GM12875 (cell line): ENCODE data around the gene OR6K2.

Experiments used
- H3K4me3 ChIP-seq: one replicate; pipeline ENCODE4 v1.5.1; 2011; ENCODE audit warnings: low read depth, low read length, control low read depth
- TF ChIP-seq, protein P1 (sequence below): IDR thresholded peaks from 2 replicates; pipeline ENCODE4 v1.5.1; 2011; ENCODE audit warnings: low read depth, mild to moderate bottlenecking, control low read depth, inconsistent platforms, low read length, moderate library complexity, borderline replicate concordance; ENCODE audit not compliant: insufficient read depth

The OR6K2 gene, protein sequence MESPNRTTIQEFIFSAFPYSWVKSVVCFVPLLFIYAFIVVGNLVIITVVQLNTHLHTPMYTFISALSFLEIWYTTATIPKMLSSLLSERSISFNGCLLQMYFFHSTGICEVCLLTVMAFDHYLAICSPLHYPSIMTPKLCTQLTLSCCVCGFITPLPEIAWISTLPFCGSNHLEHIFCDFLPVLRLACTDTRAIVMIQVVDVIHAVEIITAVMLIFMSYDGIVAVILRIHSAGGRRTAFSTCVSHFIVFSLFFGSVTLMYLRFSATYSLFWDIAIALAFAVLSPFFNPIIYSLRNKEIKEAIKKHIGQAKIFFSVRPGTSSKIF

DNA sequence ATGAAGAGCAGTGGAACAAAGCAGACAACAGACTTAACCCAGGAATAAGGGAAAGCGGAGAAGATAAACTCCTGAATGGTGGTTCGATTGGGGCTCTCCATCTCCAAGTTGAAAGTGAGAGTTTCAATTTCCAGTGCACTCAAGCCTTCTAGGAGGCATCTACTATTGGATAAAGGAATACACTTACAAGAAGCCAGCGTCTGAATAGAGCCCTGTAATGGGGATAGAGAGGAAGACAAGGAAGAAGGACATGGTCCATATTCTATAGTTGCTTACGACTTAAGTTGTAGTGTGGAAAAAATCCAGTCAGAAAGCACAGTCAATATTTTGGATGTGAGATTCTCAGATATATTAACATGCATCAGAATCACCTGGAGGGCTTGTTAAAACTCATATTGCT is at the start of gene OR6K2:
OR6K2 (minus strand) TSS at position 101 of the 400 bp plus-strand sequence; CDS start at position 101, 0 bp downstream.
- no peak within 1 kb of the TSS for H3K4me3 ChIP-seq
- TF ChIP-seq, protein P1, sequence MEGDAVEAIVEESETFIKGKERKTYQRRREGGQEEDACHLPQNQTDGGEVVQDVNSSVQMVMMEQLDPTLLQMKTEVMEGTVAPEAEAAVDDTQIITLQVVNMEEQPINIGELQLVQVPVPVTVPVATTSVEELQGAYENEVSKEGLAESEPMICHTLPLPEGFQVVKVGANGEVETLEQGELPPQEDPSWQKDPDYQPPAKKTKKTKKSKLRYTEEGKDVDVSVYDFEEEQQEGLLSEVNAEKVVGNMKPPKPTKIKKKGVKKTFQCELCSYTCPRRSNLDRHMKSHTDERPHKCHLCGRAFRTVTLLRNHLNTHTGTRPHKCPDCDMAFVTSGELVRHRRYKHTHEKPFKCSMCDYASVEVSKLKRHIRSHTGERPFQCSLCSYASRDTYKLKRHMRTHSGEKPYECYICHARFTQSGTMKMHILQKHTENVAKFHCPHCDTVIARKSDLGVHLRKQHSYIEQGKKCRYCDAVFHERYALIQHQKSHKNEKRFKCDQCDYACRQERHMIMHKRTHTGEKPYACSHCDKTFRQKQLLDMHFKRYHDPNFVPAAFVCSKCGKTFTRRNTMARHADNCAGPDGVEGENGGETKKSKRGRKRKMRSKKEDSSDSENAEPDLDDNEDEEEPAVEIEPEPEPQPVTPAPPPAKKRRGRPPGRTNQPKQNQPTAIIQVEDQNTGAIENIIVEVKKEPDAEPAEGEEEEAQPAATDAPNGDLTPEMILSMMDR = no peak

DNA sequence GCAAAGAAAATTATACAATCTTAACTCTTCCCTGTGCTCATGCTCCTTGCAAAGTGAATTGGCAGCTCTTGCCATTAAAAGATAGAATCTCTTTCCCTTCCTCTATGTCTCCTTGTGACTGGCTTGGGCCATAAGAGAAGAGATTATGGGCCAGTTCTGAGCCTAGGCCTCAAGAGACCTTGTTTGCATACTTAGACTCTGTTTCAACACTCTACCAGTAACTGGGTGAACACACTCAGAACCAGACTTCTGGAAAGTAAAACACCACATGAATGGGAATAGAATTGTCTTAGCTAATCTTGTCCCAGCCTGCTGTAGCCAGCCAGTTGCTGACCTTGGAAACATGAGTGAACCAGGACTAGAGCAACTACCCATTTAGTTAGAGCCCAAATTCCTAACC is 35.4 kb upstream of the OR6K2 start:
- H3K4me3 ChIP-seq = no peak overlapping the region
- TF ChIP-seq, protein P1 = no peak

DNA sequence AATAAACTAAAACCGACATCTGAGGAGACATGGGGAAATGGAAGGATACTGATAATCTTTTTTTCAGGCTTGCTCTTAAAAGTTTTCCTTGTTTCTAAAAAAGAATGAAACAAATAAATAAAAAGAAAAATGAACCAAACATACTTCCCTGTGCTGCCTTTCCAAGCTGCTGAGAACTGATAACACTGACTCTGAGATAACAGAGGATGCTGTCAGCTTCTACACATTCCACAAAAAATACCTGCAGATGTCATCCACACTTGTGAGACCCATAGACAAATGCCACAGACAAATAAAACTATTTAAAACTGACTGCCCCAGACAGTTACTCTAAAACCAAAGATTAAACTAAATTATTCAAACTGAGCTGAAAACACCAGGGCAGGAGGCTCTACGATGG is 32.1 kb upstream of the OR6K2 start:
- TF ChIP-seq, protein P1 = no peak
- no peak overlapping the region for H3K4me3 ChIP-seq

DNA sequence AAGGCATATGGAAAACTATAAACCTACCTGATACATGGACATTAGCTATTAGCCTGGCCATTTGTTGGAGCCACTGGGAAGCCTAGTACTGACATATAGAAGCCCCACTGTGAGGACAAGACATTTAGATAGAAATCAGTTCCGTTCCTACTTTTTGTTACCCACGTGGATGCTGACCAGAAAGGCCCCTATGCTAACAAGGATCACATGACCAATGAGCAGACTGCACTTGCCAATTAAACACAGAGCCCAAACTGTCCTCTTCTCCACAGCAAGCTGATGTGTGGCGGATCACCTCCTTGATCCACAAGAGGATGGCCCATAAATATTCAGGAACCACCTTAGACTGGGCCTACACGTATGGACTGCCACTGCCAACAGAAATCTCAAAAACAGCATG is 31.3 kb upstream of the OR6K2 start:
- TF ChIP-seq, protein P1 = no peak
- no peak overlapping the region for H3K4me3 ChIP-seq

DNA sequence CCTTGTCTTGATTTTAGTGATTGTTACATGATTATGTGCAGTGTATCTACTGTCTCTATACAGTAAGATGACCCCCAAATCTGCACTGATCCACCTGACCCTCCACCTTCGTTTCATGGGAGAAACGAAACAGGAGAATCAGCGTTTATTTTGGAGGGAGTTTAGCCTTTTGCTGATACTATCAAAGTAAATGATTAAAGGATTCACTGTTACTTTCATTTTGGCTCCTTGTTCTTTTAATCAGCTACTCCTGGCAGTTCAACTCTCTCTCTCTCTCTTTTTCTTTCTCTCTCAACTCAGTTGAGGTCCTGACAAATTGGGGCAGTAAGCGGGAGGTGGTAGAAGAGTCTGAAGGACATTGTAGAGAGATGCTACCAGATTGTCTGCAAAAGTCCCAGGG is 30.0 kb upstream of the OR6K2 start:
- TF ChIP-seq, protein P1 = no peak
- no peak overlapping the region for H3K4me3 ChIP-seq

DNA sequence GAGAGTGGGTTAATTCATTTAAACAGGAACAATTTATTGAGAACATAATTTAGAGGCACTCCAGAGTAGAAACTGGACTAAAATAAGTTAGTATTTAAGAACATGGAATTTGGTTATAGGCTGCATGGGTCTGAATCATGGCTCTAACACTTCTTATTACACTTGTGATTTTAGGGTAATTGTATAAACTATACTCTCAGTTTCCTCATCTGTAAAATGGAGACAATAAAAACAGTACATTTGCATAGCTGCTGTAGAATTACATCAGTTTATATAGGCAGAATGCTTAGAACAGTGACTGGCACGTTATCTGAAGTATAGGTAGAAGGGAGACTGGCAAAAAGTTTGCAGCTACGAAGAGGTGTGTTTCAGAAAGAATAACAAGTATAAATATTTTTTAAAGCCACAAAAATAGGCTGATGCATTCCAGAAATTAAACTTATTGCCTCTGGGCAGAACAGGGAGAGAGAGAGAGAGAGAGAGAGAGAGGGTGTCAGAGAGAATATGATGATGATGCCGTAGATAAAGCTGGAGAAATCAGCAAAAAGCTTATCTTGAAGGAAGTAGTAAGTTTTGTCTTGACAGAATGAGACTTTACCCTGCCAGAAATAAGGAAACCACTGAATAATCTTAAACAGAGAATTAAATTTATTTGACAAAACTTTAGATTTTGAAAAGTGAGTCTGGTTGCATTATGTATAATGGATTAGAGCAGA is 28.2 kb upstream of the OR6K2 start:
- H3K4me3 ChIP-seq = no peak overlapping the region
- TF ChIP-seq, protein P1 = no peak

DNA sequence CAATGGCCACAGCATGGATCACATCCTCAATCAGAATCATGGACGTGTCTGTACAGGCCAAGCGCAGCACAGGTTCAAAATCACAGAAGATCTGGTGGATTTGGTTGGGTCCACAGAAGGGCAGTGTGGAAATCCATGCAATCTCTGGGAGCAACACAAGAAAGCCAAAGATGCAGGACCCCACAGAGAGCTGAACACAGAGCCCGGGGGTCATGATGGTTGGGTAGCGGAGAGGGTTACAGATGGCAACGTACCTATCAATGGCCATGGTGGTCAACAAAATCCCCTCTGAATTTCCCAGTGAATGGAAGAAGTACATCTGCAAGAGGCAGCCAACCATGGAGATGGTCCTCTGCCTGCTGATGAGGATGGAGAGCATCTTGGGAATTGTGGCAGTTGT is 24.0 kb upstream of the OR6K2 start:
- TF ChIP-seq, protein P1 = no peak
- H3K4me3 ChIP-seq = no peak overlapping the region
